RKO (cell line): ENCODE measurements around the gene HLA-DQB2.
"Not testable (repeated sequence)": the region's sequence is repeated elsewhere in the genome, so short reads cannot be mapped to it uniquely, and the experiment has no call there.

Experiments
- DNase-seq: peaks from one replicate; pipeline ENCODE4 v3.0.0-alpha.2; 2016; ENCODE audit warnings: low spot score

The HLA-DQB2 gene

DNA sequence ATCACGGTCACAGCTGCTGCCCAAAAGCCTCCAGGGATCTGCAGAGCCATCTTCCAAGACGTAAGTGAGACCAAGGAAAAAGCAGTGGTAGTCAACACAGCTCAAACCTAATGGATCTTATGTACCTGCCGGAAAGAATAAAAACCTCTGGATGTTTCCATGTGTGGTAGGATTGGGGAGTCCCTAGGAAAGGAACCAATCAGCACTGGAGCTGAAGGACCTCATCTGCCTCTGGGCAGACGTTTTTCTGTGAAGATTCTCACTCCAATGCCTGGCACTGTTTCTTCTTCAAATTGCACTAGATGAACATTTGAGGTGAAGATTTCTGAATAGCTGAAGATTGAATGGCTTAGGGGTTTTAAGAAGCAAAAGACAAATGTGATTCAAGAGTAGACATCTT lies at the start of gene HLA-DQB2:
Gene HLA-DQB2, minus strand, starts transcription at position 112 of the 400 bp plus-strand sequence. Its CDS starts 62 bp downstream, at position 50.
- DNase-seq, result no peak

DNA sequence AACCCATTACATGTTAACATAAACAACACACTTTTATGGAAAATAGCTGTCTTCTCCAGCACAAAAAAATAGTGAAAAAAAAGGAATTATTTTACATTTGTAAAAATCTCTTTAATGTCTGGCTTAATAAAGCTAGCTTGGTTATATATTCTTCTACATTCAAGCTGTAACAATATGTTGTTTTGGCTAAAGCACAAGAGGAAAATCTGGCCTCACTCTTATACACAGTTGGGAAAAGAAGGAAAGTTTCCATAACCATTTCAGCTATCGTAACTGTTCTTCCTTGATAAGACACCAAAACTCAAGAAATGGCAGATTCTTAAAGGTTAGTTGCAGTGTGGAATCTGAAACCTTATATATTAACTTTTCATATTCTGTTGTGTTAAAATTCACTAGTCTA lies 45.8 kb upstream of the HLA-DQB2 start:
- no peak for DNase-seq

- DNase-seq, result no peak
Measured at GRCh38 chr6:32807020-32807580, 43.8 kb upstream of the HLA-DQB2 start.

GRCh38 chr6:32805404-32805803 lies 42.1 kb upstream of the HLA-DQB2 start:
- not testable (repeated sequence) for DNase-seq

DNA sequence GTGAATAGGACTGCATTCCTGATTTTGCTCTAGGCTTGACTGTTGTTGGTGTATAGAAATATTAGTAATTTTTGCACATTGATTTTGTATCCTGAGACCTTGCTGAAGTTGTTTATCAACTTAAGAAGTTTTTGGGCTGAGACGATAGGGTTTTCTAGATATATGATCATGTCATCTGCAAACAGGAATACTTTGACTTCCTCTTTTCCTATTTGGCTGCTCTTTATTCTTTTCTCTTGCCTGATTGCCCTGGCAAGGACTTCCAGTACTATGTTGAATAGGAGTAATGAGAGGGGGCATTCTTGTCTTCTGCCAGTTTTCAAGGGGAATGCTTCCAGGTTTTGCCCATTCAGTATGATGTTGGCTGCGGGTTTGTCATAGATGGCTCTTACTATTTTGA lies 40.1 kb upstream of the HLA-DQB2 start:
- no peak for DNase-seq

GRCh38 chr6:32799740-32800139 lies 36.4 kb upstream of the HLA-DQB2 start:
- no peak for DNase-seq

GRCh38 chr6:32799168-32799567 lies 35.8 kb upstream of the HLA-DQB2 start:
- no peak for DNase-seq

DNA sequence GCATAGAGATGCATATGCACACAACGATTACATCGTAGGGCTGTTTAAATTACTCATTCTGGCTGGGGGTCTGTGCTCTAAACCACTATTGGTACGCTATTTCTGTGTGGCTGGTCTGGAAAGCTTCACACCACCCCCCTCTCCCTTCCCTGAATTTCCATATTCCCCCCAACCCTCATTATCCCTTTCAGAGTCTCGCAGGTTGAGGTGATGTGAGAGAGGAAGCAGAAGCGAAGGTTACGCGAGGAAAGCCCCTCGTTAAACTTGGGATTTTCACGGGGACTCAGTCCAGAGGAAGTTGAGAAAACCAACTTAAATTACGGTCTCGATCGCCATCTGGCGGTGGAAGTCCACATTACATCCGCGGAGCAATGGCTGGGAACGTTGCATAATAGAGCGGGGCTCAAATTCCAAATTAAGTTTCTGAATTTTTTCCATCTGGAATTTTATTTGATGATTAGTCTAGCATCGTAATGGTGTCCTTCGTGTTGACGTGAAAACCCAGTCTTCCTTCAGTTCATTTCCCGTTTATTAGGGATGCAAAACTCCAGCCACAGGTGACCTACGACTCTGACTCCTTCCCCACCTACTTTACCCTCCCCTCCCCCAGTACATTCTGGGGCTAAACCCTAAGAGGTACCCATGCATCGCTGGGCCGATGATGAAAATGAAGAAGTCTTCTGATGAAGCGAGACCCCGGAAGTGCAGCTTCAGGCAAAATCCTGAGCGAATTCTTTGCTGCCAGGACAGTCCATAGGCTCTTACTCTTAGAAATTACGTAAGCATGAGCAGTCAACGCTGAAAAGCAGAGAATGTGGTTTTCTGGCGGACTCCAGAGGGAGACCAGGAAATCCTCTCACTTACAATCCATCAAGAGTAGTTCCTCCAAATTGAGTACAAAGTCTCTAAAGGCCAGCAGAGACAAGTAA lies 33.8 kb upstream of the HLA-DQB2 start:
- DNase-seq, result peak; percentile 47

DNA sequence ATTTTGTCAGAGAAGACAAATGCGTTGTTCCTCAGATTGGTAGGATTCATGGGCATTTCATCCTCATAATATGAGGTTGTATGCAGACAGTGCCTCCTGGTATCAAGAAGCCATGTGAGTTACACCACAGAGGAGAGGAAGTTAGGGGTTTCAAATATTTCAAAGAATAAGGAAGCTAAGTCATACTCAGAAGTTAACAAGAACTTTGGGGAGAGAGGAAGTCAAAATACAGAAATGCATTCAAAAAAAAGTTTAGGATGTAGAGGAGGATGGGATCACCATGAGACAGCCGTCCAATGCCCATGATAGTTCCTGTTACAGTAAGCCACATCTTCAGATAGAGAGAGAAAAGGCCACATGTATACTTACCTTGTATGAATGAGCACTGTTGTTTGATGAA lies 31.2 kb upstream of the HLA-DQB2 start:
- DNase-seq, result no peak

- no peak for DNase-seq
Measured at GRCh38 chr6:32792901-32793435, 29.6 kb upstream of the HLA-DQB2 start.

- DNase-seq, result no peak
Measured at GRCh38 chr6:32790306-32790705, 27.0 kb upstream of the HLA-DQB2 start.

GRCh38 chr6:32785781-32786533 lies 22.6 kb upstream of the HLA-DQB2 start:
- peak; percentile 76 for DNase-seq

DNA sequence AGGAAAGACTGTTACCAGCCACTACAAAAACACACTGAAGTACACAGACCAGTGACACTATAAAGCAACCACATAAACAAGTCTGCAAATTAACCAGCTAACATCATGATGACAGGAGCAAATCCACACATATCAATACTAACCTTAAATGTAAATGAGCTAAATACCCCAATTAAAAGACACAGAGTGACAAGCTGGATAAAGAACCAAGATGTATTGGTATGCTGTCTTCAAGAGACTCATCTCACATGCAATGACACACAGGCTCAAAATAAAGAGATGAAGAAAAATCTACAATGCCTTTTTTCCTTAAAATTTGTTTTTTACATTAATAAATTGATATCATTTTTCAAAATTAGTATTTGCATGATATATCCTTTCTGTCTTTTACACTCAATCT lies 19.6 kb upstream of the HLA-DQB2 start:
- not testable (repeated sequence) for DNase-seq

GRCh38 chr6:32779036-32779435 lies 15.7 kb upstream of the HLA-DQB2 start:
- DNase-seq, result no peak

- no peak for DNase-seq
Measured at GRCh38 chr6:32775071-32775470, 11.7 kb upstream of the HLA-DQB2 start.

DNA sequence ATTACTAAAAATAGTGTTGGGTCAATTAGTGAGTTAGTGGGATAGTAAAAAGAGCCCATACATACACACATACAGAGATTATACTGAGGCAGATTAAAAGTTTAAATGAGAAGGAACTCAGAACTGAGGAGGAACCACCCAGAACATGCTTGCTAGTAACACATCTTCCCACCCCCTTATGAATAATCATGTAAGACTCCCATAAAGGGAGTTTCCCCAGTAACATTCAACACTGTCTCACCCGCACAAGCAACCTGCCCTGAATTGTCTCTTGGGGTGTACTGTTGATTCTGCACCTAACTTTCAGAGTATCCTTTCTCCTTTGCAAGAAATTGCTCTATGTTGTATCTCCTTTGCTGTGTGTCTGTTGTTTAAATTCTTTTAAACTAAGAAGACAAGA lies 11.1 kb upstream of the HLA-DQB2 start:
- no peak for DNase-seq

DNA sequence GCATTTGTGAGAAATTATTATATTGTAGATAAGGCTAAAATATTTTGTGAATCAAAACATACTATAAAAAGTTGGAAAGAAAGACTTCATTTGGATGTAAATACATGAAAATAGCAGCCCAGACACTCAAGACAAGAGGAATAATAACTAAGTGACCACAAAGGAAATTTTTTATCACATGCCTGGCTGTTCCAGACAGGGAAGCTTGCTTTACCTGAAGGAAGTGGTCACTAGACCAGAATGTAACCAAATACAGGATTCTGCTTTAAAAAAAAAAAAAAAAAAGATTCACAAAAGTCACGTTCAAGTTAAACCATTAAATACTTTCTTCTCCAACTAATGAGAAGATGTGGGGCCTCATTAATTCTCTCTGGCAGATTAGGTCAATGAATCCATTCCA lies 9.3 kb upstream of the HLA-DQB2 start:
- no peak for DNase-seq

DNA sequence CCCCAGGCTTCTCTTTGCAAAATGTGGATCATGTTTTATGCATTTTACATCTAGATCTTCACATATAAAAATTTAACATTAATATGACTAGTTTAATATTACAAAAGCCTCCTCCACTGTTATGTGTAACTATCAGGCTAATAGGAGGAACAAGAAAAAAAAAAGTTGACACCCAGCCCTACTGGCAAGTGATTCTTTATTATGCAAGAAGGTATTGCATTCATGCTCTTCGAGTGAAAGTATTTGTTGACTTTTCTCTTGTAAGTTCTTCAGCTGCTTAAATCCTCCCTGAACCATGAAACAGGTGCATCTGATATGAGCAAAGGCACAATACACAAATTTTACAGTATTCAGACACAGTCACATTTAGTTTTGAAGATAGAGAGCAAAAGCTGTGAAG lies 716 bp upstream of the HLA-DQB2 start:
- no peak for DNase-seq

DNA sequence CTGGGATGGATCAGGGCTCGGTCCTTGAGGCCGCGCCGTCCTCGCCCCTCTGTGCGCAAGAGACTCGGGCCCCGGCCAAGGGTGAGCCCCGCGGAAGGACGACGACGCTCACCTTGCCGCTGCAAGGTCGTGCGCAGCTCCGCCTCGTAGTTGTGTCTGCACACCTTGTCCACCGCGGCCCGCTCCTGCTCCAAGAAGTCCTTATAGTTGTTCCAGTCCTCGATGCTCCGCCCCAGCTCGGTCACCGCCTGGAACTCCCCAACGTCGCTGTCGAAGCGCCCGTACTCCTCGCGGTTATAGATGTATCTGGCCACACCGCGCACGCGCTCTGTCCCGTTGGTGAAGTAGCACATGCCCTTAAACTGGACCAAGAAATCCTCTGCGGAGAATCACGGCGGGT lies 1.8 kb downstream of the HLA-DQB2 start:
- DNase-seq, result no peak

DNA sequence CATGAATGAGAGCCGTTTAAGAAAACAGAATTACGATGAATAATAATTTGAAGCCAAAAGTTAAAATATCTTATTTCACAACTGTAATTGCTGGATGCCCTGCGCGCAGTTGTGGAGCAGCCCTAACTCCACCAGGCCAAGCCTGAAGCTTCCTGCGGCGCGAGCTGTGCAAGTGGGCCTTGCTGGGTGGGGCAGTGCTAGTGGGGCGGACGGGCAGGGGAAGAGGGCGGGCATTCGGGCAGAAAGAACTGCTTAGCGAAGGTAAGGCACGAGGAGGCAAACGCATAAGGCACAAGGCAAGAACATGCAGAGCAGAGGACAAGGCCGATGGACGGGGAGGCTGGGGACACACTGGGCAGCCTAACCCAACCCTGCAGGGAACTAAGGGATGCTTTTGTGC lies 2.3 kb downstream of the HLA-DQB2 start:
- no peak for DNase-seq

- no peak for DNase-seq
Measured at GRCh38 chr6:32759669-32760068, 3.7 kb downstream of the HLA-DQB2 start.

DNA sequence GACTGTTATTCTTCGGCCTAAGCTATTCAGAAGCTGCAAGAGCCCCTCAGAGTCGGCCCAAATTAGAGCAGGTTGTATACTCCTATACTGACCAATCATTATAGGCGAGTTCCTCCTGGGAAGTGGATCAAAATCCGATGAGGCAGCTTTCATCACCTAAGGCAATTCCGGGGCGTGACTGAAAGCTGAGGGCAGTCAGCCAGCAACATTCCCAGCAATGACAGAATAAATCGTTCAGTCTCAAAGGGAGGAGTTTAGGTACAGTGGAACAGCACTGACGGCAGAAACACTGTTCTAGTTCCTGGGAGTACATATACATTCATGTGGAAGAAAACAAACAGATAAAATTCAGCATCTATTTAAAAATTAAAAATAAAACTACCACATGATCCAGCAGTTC lies 10.8 kb downstream of the HLA-DQB2 start:
- DNase-seq, result no peak

DNA sequence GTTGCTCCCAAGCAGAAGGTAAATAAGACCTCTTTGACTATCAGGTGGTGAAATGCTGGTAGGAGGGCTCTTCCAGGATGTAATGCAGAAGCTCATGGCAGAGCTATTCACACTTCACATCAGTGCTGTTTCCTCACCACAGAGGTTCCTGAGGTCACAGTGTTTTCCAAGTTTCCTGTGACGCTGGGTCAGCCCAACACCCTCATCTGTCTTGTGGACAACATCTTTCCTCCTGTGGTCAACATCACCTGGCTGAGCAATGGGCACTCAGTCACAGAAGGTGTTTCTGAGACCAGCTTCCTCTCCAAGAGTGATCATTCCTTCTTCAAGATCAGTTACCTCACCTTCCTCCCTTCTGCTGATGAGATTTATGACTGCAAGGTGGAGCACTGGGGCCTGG lies 17.7 kb downstream of the HLA-DQB2 start:
- not testable (repeated sequence) for DNase-seq
